ENCODE results near the gene PLA1A.

DNA sequence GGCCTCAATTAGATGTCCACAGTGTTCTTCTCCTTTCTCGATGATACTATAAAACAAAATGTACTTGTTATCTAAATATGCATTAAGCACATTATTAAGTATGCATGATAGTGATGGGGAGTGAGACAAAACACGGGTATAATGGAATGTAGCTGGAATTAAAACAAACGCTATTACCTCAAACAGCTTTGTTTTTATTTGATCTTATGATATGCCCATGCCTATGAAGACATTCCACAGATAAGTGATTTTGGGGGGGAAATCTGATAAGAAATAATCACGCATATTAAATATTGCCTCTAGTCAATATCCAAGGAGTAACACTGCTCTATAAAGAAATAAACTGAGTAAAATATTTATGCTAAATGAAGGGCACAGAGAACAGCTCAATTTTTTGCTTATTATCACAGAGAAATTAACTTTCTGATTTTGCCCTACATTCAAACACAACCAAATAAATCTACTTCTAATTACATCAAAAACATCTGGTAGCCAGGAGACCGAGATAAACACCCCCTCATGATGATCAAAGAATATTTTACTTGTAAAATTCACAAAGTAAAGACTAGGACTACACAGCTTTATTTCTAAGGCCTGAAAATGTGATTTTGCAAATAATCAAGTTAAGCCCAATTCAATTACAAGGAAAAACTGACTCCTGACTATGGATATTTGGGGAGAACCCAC, 77.6 kb downstream of the PLA1A start:
- TF ChIP-seq, protein P1, sequence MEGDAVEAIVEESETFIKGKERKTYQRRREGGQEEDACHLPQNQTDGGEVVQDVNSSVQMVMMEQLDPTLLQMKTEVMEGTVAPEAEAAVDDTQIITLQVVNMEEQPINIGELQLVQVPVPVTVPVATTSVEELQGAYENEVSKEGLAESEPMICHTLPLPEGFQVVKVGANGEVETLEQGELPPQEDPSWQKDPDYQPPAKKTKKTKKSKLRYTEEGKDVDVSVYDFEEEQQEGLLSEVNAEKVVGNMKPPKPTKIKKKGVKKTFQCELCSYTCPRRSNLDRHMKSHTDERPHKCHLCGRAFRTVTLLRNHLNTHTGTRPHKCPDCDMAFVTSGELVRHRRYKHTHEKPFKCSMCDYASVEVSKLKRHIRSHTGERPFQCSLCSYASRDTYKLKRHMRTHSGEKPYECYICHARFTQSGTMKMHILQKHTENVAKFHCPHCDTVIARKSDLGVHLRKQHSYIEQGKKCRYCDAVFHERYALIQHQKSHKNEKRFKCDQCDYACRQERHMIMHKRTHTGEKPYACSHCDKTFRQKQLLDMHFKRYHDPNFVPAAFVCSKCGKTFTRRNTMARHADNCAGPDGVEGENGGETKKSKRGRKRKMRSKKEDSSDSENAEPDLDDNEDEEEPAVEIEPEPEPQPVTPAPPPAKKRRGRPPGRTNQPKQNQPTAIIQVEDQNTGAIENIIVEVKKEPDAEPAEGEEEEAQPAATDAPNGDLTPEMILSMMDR (conservative IDR thresholded peaks at IDR 0.05 in 1 of 2, IDR thresholded peaks at IDR 0.05 in 1 of 2; ENCODE audit: extremely low read depth in 1 of 2, insufficient read depth in 1 of 2, low read depth in 1 of 2, low read length in 2 of 2) = no peak
- TF ChIP-seq EZH2 (IDR thresholded peaks at IDR 0.05; ENCODE audit: borderline replicate concordance, low read length) = no peak

All from mammary epithelial cell (primary cell).